Measurements from ENCODE around the gene PCDH9. TPM values are rescaled to one million over a fixed set of nuclear protein-coding genes. Genes with fewer than 3 reads are reported as not detected.

PCDH9 gene
- total RNA-seq, 1 donor from 2014 or later, result 14.7 TPM

DNA sequence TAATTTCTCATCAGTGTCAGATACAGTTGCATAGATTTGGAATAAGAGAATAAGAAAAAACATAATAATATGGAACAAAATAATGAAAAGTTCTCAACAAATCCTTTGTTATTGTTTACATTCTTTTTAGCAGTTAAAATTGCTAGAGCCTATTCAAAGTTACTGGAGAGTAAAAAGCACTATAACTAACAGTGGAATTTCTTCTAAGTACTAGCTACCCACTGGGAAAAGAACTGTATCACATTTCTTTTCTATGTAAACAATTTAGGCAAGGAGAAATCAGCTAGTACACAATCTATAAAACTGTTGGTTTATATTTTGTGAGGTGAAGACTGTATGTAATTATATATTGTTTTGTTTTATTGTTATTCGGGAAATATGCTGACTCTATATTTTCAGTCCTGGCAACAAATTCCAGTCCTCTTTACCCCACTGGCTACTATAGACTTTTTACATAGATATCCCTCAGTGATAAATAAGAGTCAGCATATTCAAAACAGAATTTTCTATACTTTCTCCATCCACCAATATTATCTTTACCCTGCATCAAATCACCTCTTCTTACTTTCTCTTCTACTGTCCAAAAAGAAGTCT, 222.0 kb downstream of the PCDH9 start:
- TF ChIP-seq, protein P1, sequence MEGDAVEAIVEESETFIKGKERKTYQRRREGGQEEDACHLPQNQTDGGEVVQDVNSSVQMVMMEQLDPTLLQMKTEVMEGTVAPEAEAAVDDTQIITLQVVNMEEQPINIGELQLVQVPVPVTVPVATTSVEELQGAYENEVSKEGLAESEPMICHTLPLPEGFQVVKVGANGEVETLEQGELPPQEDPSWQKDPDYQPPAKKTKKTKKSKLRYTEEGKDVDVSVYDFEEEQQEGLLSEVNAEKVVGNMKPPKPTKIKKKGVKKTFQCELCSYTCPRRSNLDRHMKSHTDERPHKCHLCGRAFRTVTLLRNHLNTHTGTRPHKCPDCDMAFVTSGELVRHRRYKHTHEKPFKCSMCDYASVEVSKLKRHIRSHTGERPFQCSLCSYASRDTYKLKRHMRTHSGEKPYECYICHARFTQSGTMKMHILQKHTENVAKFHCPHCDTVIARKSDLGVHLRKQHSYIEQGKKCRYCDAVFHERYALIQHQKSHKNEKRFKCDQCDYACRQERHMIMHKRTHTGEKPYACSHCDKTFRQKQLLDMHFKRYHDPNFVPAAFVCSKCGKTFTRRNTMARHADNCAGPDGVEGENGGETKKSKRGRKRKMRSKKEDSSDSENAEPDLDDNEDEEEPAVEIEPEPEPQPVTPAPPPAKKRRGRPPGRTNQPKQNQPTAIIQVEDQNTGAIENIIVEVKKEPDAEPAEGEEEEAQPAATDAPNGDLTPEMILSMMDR (IDR thresholded peaks at IDR 0.05; ENCODE audit: borderline replicate concordance), result no peak
- Histone ChIP-seq H3K27ac (replicated peaks) (no peak overlapping the region), H3K27me3 (ENCODE audit: low read depth) (no peaks in the 10 kb centered on the region)

GRCh38 chr13:67004511-67004910, 225.6 kb downstream of the PCDH9 start:
- TF ChIP-seq, protein P1 (IDR thresholded peaks at IDR 0.05; ENCODE audit: borderline replicate concordance), result no peak

More for the DNA sequence above, 222.0 kb downstream of the PCDH9 start:
- DNase-seq, result no peak
- Histone ChIP-seq H3K36me3 (no peaks in the 10 kb centered on the region), H3K4me1 (no peaks in the 10 kb centered on the region), H3K4me3 (no peak overlapping the region), H3K9me3 (replicated peaks) (no peaks in the 10 kb centered on the region)
- intact Hi-C loops (cut with micrococcal nuclease), result no loop called here

GRCh38 chr13:67003743-67004142, 226.4 kb downstream of the PCDH9 start:
- intact Hi-C loops (cut with micrococcal nuclease), result no loop called here
- Histone ChIP-seq H3K9me3 (replicated peaks) (no peaks in the 10 kb centered on the region), H3K27ac (replicated peaks) (no peak overlapping the region), H3K36me3 (no peaks in the 10 kb centered on the region), H3K4me1 (no peaks in the 10 kb centered on the region), H3K4me3 (no peak overlapping the region), H3K27me3 (ENCODE audit: low read depth) (no peaks in the 10 kb centered on the region)
- TF ChIP-seq, protein P1 (IDR thresholded peaks at IDR 0.05; ENCODE audit: borderline replicate concordance), result no peak
- DNase-seq, result no peak

More at GRCh38 chr13:67004511-67004910, 225.6 kb downstream of the PCDH9 start:
- no peak for DNase-seq
- no peaks in the 10 kb centered on the region for H3K36me3 ChIP-seq
- no peak overlapping the region for H3K27ac ChIP-seq (replicated peaks)
- intact Hi-C loops (cut with micrococcal nuclease), result no loop called here
- no peak overlapping the region for H3K4me3 ChIP-seq
- no peaks in the 10 kb centered on the region for H3K9me3 ChIP-seq (replicated peaks)
- no peaks in the 10 kb centered on the region for H3K27me3 ChIP-seq (ENCODE audit: low read depth)
- H3K4me1 ChIP-seq, result no peaks in the 10 kb centered on the region

GRCh38 chr13:67001363-67001762, 228.8 kb downstream of the PCDH9 start:
- Histone ChIP-seq H3K4me3 (no peak overlapping the region), H3K36me3 (no peaks in the 10 kb centered on the region), H3K27ac (replicated peaks) (no peak overlapping the region), H3K4me1 (no peaks in the 10 kb centered on the region), H3K27me3 (ENCODE audit: low read depth) (no peaks in the 10 kb centered on the region), H3K9me3 (replicated peaks) (no peaks in the 10 kb centered on the region)
- intact Hi-C loops (cut with micrococcal nuclease), result no loop called here
- TF ChIP-seq, protein P1 (IDR thresholded peaks at IDR 0.05; ENCODE audit: borderline replicate concordance), result no peak
- no peak for DNase-seq

- no peak for DNase-seq
- H3K4me3 ChIP-seq, result no peak overlapping the region
- intact Hi-C loops (cut with micrococcal nuclease), result no loop called here
These were observed 233.6 kb downstream of the PCDH9 start for GRCh38 chr13:66996503-66996902.

More at GRCh38 chr13:66996503-66996902, 233.6 kb downstream of the PCDH9 start:
- no peaks in the 10 kb centered on the region for H3K27me3 ChIP-seq (ENCODE audit: low read depth)
- H3K27ac ChIP-seq (replicated peaks), result no peak overlapping the region
- H3K4me1 ChIP-seq, result peaks cover 11% of the 10 kb centered on the region
- TF ChIP-seq, protein P1 (IDR thresholded peaks at IDR 0.05; ENCODE audit: borderline replicate concordance), result no peak
- no peaks in the 10 kb centered on the region for H3K9me3 ChIP-seq (replicated peaks)
- no peaks in the 10 kb centered on the region for H3K36me3 ChIP-seq
